Fibroblast of lung (primary cell): ENCODE results near the gene CHST12.

Source experiments
- EZH2 ChIP-seq: IDR thresholded peaks from 2 replicates; pipeline ENCODE4 v1.5.1; 2012; ENCODE audit warnings: low read length, control low read depth, mild to moderate bottlenecking; ENCODE audit errors: missing control alignments
- TF ChIP-seq, protein P1 (sequence below), 2 donors: IDR thresholded peaks in 1 of 2; conservative IDR thresholded peaks in 1 of 2; 1 replicate in 1 of 2; 2 replicates in 1 of 2; pipeline ENCODE4 v1.5.1; 2011 to 2012; ENCODE audit warnings: low read length in 2 of 2, control low read depth in 1 of 2, inconsistent platforms in 1 of 2, low read depth in 1 of 2, mild to moderate bottlenecking in 1 of 2

DNA sequence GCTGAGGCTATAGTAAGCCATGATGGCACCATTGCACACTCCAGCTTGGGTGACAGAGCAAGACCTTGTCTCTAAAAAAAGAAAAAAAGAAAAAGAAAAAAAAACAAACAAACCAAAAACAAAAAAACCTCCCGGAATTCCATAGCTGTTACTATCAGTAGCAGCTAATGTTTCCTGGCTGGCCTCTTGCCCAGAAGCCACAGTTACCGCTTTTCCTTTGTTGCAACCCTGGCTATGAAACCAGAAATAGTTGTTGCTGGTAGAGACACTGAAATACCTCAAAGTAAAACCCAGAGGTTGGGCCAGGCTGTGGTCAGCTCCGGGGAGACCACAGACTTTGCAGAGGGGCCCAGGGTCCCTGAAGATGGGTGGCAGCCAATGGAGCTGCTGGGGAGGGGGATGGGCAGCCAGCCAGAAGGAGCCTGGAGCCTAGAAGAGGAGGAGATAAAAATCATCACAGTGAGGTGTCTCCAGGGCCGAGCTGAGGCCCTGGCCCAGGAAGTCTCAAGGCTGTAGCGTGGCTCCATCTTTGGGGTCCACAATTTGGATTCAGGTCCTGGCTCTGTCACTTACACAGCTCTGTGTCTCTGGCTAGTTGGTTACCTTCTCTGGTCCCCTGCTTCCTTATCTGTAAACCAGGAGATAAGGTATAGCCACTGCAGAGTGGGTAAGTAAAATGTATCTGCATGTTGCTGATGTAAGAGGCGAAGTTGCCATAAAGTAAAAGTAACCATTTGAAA is 3.4 kb upstream of the CHST12 start:
- TF ChIP-seq, protein P1, sequence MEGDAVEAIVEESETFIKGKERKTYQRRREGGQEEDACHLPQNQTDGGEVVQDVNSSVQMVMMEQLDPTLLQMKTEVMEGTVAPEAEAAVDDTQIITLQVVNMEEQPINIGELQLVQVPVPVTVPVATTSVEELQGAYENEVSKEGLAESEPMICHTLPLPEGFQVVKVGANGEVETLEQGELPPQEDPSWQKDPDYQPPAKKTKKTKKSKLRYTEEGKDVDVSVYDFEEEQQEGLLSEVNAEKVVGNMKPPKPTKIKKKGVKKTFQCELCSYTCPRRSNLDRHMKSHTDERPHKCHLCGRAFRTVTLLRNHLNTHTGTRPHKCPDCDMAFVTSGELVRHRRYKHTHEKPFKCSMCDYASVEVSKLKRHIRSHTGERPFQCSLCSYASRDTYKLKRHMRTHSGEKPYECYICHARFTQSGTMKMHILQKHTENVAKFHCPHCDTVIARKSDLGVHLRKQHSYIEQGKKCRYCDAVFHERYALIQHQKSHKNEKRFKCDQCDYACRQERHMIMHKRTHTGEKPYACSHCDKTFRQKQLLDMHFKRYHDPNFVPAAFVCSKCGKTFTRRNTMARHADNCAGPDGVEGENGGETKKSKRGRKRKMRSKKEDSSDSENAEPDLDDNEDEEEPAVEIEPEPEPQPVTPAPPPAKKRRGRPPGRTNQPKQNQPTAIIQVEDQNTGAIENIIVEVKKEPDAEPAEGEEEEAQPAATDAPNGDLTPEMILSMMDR (conservative IDR thresholded peaks at IDR 0.05 in 1 of 2, IDR thresholded peaks at IDR 0.05 in 1 of 2; ENCODE audit: low read depth in 1 of 2, low read length in 2 of 2) = no peak
- no peak for TF ChIP-seq EZH2
